Activated CD4-positive, CD25-positive, alpha-beta regulatory T cell treated with anti-CD3 and anti-CD28 coated beads, Interleukin-2, amount 50 U/mL, for 16 hours (primary cell): ENCODE measurements around the gene SLC37A2.
"Not testable (repeated sequence)": the region's sequence is repeated elsewhere in the genome, so short reads cannot be mapped to it uniquely, and the experiment has no call there.

Experiments used
- DNase-seq: peaks from one replicate; pipeline ENCODE4 v3.0.0-alpha.2; 2020; ENCODE audit warnings: low read depth, low spot score

The SLC37A2 gene

DNA sequence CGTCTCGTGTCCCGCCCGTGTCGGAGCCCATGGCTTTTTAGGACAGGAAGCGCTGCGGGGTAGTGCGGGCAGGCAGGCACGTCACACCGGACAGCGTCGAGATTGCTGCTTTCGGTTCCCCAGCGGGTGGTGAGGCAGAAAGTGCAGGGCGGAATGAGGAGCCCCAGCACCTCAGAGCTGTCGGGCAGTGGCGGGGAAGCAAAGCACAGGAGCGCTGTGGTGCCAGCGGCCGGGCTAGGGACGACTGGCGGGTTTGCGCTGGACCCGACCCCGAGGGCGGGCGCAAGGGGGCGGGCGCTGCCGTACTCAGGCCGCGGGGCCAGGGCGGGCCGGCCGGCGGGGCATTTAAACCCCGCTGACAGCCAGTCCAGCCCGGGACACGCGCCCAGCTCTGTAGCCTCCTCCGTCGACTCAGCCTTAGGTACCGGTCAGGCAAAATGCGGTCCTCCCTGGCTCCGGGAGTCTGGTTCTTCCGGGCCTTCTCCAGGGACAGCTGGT lies at the start of gene SLC37A2:
TSS of gene SLC37A2 (plus strand) at position 375 of the 498 bp plus-strand sequence. CDS start at position 438, 63 bp downstream.
- DNase-seq = no peak

DNA sequence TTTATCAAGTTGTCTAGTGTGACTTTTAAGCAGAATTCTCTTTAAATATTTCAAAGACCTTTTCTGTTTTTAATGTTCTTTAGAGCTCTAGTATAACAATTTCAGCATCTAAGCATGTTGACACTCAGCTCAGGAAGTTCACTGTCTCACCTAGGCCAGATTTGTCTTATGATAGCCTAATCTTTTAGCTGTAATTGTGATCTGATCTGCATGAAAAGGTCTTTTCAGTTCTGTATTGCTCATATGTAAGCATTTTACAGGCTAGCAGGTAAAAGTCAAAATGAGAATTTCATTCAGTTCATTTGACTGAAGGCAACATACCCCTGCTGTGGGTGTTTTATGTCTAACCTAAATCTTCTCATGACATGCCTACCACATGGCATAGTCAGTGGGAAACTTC lies 46.7 kb upstream of the SLC37A2 start:
- no peak for DNase-seq

DNA sequence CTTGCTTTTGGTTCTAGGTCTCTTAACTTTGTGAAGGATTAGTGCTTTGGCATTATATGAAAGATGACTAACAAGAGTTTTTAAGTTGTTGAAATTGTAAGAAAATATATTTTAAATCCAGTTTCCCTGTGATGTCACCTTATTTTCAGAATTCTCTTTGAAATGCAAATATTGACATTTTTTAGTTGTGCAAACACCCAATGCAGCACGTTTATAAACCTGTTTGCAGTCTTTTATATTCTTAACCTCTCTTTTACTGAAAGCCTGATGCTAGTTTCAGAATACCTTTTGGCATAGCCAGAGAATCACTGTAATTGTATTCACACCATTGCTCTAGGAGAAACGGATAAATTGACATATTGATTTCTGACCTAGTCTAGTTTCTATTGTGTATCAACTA lies 42.8 kb upstream of the SLC37A2 start:
- no peak for DNase-seq

DNA sequence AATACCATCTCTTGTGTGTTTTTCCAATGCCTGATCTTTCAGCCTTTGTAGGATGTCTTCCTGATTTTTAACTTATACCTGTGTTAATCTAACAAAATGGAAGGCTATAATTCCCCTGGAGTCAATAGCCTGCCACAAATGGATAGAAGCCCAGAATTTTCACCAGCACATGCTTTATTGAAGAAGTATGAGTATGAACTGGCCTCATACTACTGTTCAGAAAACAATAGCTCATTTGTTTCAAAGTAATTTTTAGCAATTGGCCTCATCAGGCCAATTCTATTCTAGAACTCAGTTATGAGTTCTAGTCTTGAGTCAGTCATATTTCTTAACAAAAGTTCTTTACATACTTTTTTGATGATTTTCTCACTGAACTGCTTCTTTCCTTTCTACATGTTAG lies 40.6 kb upstream of the SLC37A2 start:
- DNase-seq = no peak

DNA sequence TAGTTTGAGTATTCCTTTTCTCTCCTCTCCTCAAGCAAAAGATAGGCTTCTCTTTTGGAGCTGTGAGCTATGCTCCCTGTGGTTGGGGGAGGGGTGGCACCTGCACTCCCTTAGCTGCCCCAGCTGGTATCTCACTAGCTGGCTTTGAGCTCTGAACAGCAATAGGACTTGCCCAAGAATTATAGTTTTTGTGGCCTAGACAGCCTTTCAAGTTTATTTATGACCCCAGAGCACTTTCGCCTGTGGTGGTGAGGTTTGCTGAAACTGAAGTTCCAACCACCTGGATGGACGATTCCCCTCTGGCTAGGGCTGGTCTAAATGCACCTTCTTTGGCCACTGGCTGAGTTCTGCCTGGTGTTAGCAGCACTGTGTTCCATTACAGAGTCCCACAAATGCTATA lies 37.1 kb upstream of the SLC37A2 start:
- DNase-seq = no peak

DNA sequence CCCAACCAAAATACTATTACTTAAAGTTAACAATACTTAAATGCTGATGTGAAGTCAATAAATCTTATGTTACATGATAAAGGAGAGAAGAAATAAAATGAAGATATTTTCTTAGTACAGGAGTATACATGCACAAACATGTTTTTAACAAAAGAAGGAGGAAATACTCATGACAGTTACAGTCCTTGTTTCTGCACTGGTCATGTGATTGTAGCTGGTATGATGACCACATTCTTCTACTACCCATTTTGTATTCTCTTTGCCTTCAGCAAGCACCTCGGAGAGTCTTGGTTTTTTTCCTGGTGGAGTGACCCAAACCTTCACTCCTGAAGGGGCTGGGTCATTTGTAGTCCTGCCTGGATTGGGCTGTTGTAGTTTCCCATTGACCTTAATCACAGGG lies 33.7 kb upstream of the SLC37A2 start:
- not testable (repeated sequence) for DNase-seq

DNA sequence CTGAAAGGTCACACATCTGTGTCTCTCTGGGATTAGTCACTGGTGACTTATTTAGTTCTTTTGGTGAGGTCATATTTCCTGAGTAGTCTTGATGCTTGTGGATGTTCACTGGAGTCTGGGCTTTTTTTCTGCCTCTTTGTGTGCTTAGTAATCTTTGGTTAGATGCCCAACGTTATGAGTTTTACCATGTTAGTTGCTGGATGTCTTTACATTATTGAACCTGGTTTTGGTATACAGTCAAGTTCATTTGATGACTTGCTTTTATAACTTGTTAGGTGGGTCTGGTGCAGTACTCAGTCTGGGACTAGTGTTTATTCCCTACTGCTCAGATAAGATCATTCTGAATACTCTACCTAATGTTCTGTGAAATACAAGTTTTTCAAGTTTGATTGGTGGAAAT lies 26.2 kb upstream of the SLC37A2 start:
- DNase-seq = no peak

DNA sequence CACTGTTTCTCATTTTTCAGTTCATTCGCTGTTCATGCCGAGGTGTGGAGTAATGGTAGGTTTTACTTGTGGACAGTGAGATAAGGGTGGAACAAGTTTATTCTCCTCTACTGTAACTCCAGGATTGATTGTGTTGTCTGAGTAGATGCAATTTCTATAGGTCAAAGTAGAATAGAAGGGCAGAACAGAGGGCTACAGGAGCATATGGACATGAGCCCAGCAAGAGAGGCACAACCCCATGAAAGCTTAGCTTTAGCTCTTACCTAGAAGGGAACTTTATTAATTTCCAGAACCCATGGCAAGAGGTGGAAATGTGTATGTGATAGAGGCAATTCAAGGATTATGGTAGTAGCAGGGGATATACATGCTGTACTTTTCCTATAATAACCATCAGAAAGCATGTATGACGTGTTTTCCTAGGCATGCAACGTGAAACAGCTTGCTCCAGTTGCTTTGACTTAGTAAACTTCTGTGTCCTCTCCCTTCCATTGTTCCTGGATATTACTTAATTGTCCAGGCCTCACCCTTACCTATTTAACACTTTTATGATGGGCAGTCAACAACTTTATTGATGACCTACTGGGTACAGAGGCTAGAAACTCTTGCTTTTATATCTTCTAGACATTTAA lies 13.8 kb upstream of the SLC37A2 start:
- no peak for DNase-seq

DNA sequence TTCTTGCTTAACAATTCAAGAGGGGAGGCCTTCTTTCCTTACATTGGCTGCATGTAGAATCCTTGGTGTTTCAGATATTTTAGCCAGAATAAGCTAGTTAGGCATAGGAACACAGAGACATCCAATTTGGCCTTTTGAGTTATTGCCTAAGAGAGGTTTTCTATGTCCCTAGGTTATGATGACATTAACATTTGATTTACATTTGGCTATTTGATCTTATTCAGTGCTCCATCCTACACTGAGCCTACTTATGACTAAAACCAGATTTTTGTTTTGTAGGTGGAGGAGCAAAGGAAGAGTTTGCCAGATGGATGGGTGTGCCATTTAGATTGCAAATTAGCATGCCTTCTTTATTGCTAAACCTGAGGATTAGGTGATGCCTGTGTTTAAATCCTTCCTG lies 11.1 kb upstream of the SLC37A2 start:
- DNase-seq = no peak

DNA sequence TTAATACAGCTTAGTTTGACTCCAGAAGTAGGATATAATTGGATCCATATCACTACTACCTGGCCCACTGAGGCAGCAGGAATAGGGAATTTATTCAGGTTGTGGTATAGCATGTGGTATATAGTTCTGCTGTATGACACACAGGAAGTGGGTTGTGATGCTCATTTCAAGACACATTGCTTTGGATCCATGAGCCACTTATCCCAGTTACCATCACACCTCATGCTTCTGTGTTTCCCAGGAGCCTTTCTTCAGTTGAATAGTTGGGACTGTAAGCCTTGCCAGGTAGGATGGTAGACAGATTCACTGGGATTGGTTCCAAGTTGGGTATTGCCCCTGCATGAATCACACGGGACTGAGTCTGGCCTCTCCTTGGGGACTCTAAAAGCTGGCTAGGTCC lies 9.9 kb upstream of the SLC37A2 start:
- no peak for DNase-seq

DNA sequence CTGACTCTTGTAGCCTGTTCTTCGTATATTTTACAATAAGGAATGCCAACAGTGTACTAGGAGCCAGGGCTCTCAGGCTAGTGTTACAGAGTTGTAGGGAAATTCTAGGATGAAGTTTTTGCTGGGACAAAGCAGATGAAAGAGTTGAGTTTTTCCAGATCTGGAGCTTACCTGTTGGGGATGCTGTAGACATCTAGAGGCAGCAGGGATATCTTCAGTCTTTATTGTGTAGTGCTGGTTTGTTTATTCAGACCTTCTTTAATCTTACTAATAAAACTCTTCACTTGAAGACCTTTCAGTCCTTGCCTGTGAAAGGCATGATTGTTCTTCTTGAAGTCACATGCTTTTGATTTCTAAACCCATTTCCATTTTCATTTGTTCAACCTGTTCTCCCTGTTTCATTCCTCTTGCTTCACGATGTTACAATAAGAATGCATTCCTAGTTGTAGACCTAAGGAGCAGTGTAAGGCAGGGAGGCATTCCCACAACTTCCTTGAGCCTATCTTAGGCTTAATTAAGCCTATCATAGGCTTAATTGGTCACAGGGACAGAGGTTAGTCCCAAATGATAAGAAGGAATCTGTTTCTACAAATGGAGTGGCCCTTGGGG lies 7.9 kb upstream of the SLC37A2 start:
- DNase-seq = no peak

DNA sequence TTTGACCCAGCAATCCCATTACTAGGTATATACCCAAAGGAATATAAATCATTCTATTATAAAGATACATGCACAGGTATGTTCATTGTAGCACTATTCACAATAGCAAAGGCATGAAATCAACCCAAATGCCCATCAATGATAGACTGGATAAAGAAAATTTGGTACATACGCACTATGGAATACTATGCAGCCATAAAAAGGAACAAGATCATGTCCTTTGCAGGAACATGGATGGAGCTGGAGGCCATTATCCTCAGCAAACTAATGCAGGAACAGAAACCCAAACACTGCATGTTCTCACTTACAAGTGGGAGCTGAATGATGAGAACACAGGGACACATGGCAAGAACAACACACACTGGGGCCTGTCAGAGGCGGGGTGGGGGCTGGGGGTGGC lies 7.0 kb upstream of the SLC37A2 start:
- not testable (repeated sequence) for DNase-seq

DNA sequence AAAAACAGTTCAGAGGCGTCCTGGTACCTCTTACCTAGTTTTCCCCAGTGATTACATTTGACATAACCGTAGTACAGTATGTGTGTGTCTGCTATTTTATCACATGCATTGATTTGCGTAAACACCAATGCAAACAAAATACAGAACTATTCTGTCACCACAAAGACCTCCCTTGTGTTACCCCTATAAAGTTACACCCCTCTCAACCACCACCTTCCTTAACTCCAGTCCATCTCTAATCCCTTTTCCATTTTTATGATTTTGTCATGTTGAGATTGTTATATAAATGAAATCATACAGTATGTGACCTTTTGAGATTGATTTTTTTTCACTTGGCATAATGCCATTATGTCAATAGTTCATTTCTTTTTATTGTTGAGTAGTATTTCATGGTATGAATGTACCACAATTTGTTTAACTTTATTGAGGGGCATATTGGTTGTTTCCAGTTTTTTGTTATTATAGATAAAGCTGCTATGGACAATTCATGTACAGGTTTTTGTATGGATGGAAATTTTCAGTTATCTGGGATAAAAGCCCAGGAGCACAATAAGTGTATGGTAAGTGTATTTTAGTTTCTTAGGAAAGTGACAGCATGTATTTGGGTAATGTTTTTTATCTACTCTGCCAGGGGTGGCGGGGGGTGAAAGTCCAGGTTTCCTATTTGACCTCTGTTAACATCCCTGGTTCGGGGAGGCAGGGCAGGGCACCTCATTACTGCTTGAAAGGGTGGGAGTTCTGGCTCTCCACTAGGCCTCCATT lies 6.0 kb upstream of the SLC37A2 start:
- DNase-seq = no peak

DNA sequence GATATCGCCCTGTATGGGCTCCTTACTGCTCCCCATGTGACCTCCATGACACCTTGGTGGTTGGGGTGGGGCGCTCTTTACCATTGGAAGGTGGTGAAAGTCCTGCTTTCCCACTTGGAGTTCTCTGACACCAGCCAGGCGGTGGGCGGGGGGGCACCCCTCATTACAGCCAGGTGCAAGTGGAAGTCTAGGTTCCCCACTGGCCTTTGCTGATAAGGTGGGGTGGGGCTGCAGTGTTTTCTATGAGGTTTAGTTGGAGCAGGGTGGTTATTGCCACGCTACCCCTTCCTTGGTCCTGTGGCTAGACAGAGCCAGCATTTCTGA lies 5.5 kb upstream of the SLC37A2 start:
- no peak for DNase-seq

DNA sequence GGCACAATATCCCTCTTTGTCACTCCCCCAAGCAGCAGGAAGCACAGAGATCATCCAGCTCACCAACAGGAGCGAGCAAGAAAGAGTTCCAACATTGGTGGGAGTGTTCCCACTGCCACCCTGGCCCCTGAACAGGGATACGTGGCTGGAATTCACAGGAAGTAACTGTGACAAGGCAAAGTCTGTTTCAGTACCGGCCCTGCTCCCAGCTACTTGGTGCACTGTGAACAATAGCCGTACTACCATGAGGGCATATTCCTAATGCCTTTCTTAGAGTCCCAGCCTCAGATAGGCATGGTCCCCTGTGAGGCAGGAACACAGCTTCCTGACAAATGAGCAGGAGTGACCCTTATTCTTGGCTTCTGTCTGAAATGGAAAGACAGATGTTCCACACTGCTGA lies 1.8 kb upstream of the SLC37A2 start:
- DNase-seq = no peak

DNA sequence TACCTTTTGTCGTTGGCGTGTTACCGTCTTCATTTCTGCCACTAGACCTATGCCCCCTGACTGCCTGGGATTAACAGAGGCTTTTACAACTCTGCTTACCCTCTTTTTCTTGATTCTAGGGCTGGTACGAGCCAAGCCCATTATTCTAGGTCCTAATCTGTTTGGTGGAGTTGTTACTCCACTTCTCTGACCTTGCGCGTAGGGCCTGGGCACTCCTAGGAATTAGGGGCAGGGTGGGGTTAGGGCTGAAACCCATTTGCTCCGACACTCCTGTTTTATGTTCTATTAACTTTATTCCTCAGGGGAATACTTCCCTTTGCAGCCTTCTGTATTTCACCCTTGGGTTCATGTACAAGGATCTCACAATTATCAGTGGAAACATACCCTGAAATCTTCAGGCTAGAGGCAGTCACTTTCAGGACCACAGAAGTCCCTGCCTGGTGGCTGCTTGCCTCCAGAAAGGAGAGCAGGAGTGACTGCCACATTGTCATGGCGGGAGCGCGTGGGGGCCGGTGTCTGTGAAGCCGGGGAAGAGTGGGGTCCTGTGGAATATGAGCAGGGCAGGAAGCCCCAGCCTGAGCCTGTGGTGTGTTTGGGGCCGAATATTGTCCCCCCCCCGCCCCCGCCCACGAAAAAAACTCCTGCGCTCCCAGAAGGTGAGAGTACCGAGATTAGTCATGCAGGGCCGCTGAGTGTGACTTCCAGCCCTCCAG lies 731 bp upstream of the SLC37A2 start:
- no peak for DNase-seq

DNA sequence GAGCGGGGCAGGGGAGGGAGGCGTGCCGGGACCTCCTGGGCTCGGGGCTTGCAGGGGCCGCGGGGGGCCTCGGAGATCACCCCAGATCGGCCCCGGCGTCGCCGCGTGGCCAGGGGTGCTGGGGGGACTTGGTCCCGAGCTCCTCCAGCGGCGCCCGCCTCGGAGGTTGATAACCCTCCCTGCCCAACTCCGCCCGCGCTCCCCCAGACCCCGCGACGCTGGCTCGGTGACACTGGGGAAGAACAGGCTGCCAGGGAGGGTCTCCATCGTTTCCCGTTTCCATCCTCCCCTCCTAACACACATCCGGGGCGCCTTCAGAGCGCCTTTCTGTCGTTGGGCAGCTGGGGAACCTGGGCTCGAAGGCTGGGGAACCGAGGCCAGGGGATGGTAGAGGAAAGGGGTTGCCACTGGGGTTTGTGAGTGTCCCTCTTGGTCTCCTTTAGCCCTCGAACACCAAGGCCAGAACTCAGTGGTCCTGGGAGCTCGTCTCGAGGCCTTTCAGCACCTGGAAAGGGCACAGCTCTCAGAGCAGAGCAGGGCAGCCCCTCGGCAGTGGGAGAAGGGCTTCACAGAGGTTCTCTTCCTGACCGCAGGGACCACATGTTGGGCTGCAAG lies 431 bp downstream of the SLC37A2 start:
- no peak for DNase-seq

DNA sequence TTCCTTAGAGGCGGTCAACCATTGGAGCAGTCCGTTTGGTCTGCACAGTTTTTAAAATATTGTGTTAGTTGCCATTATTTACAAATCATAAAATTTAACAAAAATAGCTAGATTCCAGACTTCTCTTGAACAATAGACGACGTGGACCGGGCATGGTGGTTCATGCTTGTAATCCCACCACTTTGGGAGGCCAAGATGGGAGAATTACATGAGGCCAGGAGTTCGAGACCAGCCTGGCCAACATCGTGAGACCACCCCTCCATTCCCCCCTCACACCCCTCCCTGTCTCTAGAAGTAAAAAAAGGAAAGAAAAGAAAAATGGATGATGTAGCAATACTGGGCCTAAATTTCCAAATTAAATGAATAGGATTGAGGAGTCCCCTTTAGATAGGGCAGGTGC lies 965 bp downstream of the SLC37A2 start:
- DNase-seq = no peak

DNA sequence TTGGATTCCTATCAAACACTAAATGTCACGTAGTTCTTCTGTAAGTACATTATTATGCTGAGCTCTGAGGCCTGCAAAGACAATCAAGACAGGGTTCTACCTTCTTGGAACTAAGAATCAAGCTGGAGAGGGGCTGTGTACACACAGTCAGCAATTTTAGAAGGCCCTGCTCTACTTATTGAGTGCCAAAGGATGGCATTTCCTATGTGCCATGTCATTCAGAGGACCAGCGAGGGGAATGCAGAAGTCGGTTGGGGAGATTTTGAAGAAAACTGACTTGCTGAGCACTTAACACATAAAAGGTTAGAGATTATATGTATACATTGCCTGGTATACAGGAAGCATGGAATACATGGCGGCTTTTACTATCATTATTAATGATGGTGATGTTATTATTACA lies 5.3 kb downstream of the SLC37A2 start:
- DNase-seq = no peak

DNA sequence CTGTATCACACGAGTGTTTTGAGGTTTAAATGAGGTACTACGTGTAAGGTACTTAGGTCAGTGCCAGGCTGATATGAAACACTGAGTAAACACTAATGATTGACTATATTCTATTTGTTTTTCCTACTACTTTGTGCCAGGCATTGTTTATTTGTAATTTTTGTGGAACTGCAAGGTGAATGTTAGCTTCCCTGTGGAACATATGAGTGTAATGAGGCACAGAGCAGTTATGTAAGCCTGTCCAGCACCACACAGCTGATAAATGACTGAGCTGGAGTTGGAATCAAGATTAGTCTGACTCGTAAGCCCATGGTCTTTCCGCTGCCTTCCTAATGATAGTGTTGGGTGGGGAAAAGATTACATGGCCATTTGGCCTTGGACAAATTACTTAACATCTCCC lies 5.9 kb downstream of the SLC37A2 start:
- DNase-seq = no peak

DNA sequence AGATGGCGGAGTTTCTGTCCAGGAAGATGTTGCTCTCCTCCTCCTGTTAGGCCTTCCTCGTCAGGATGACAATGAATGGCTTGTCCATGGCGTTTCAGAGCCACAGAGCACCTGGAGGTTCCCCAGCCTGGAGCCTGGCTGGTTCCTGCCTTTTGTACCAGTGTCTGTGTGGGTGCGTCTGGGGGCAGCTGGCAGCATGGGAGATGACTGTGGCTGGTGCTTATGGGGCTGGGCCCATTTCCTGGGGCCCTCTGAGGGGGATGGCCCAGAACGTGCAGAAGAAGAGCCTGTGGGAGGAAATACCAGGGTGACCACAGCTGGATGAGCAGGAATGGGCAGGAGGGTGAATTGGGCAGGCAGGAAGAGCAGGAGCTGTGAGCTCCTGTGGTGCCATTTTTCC lies 6.7 kb downstream of the SLC37A2 start:
- no peak for DNase-seq

DNA sequence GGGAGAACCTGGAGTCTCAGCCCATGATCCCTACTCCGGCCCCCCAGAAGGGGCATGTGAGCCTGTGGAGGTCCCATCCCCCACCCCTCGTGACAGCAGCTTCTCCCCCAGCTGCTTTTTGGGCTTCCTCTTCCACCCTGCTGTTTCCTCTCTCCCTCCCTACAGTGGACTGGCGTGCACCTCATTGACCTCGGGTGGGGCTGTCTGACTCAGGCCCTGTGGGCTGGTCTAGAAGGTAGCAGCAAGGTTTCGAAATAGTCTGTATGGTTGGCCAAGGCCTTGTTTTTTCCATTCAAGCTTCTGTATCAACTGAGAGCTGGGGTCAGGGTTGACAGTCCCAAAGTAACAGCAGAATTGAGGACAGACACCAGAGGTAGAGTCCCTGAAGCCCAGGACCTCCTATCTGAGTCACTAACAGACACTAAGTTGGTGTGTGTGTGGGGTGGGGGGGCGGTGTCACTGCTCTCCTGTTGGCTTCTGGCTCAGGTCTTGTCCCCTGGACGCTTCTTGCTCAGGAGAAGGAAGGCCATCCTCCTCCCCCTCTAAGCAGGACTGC lies 7.7 kb downstream of the SLC37A2 start:
- DNase-seq = no peak
